ENCODE data around the gene KRTCAP3. TPM values are rescaled to one million over a fixed set of nuclear protein-coding genes. Genes with fewer than 3 reads are reported as not detected.
"Not testable (repeated sequence)": the region's sequence is repeated elsewhere in the genome, so short reads cannot be mapped to it uniquely, and the experiment has no call there.

Gene KRTCAP3
- total RNA-seq, 1 donor from 2014 or later, result 18.8 TPM

GRCh38 chr2:27421660-27422250 is 20.4 kb upstream of the KRTCAP3 start:
- no peak for TF ChIP-seq CTCF (IDR thresholded peaks at IDR 0.05)
- intact Hi-C loops (cut with DNase I), result no loop called here
- ATAC-seq (no peak), DNase-seq (no peak)
- no peaks in the 10 kb centered on the region for H3K9me3 ChIP-seq
- H3K27me3 ChIP-seq (ENCODE audit: low read depth), result no peaks in the 10 kb centered on the region
- no peak overlapping the region for H3K4me3 ChIP-seq
- no peaks in the 10 kb centered on the region for H3K4me1 ChIP-seq
- H3K27ac ChIP-seq, result no peak overlapping the region
- H3K36me3 ChIP-seq, result no peaks in the 10 kb centered on the region

GRCh38 chr2:27422958-27423357 is 19.2 kb upstream of the KRTCAP3 start:
- no peaks in the 10 kb centered on the region for H3K36me3 ChIP-seq
- no peak overlapping the region for H3K4me3 ChIP-seq
- DNase-seq, result no peak
- H3K27me3 ChIP-seq (ENCODE audit: low read depth), result no peaks in the 10 kb centered on the region
- no peak for ATAC-seq
- H3K9me3 ChIP-seq, result no peaks in the 10 kb centered on the region
- no peak for TF ChIP-seq CTCF (IDR thresholded peaks at IDR 0.05)
- no peaks in the 10 kb centered on the region for H3K4me1 ChIP-seq
- H3K27ac ChIP-seq, result no peak overlapping the region
- intact Hi-C loops (cut with DNase I), result no loop called here

GRCh38 chr2:27425039-27425438 is 17.1 kb upstream of the KRTCAP3 start:
- H3K27ac ChIP-seq; ATAC-seq; H3K9me3 ChIP-seq; intact Hi-C loops (cut with DNase I); H3K4me3 ChIP-seq; H3K27me3 ChIP-seq (ENCODE audit: low read depth); DNase-seq; H3K4me1 ChIP-seq; H3K36me3 ChIP-seq: not testable (repeated sequence)

- Histone ChIP-seq H3K36me3 (no peaks in the 10 kb centered on the region), H3K27me3 (ENCODE audit: low read depth) (no peaks in the 10 kb centered on the region), H3K4me1 (peaks cover 36% of the 10 kb centered on the region), H3K9me3 (no peaks in the 10 kb centered on the region), H3K27ac (peak overlapping the region; percentile 99), H3K4me3 (peak overlapping the region; percentile 98)
- TF ChIP-seq CTCF (IDR thresholded peaks at IDR 0.05), result no peak
- no peak for DNase-seq
- intact Hi-C loops (cut with DNase I), result no loop called here
- no peak for ATAC-seq
These were observed 14.3 kb upstream of the KRTCAP3 start for GRCh38 chr2:27427863-27428212.

- H3K27ac ChIP-seq, result peak within 1 kb of the TSS; percentile 99
- DNase-seq (peak; percentile 95), ATAC-seq (peak; percentile 98)
- no peak for TF ChIP-seq CTCF (IDR thresholded peaks at IDR 0.05)
- intact Hi-C loops (cut with DNase I), result no loop called here
- H3K36me3 ChIP-seq, result peaks cover 4% of the 10 kb centered on the region
- no peaks in the 10 kb centered on the region for H3K27me3 ChIP-seq (ENCODE audit: low read depth)
- no peaks in the 10 kb centered on the region for H3K9me3 ChIP-seq
- H3K4me3 ChIP-seq, result peak within 1 kb of the TSS; percentile 98
- H3K4me1 ChIP-seq, result peaks cover 42% of the 10 kb centered on the region
These were observed 13.8 kb upstream of the KRTCAP3 start, which contains the start of gene NRBP1 for GRCh38 chr2:27428213-27428977. Gene NRBP1 (plus strand): TSS chr2:27428631. CDS start chr2:27433274, 4,643 bp downstream.

GRCh38 chr2:27428978-27429541 is 13.1 kb upstream of the KRTCAP3 start:
- no peaks in the 10 kb centered on the region for H3K27me3 ChIP-seq (ENCODE audit: low read depth)
- H3K36me3 ChIP-seq, result peaks cover 11% of the 10 kb centered on the region
- H3K4me1 ChIP-seq, result peaks cover 42% of the 10 kb centered on the region
- H3K4me3 ChIP-seq, result peak overlapping the region; percentile 98
- H3K27ac ChIP-seq, result peak overlapping the region; percentile 99
- DNase-seq, result peak; percentile 92
- no peaks in the 10 kb centered on the region for H3K9me3 ChIP-seq
- intact Hi-C loops (cut with DNase I), result no loop called here
- TF ChIP-seq CTCF (IDR thresholded peaks at IDR 0.05), result no peak
- peak; percentile 95 to 96 for ATAC-seq
